PC-9 (cell line): ENCODE measurements around the gene MYH14. TPM values are rescaled to one million over a fixed set of nuclear protein-coding genes. Genes with fewer than 3 reads are reported as not detected.

Experiments
- BruUV-seq: library from RNA; stranded (reverse); fragments of 400-500 nt; replicated peaks from 2 replicates; lab custom pipeline; 2021; lab: Mats Ljungman, UMichigan
- CTCF ChIA-PET: fragments of 300-600 bp; sonication (Branson Sonifier 250); formaldehyde crosslinking; loops from one replicate; lab custom pipeline; 2022; ENCODE audit warnings: antibody characterized with exemption; lab: Charles Lee
- POLR2A ChIA-PET: fragments of 300-600 bp; sonication (Branson Sonifier 250); formaldehyde crosslinking; loops from one replicate; lab custom pipeline; 2022; ENCODE audit warnings: antibody characterized with exemption; ENCODE audit not compliant: unreplicated experiment; lab: Charles Lee
- DNase-seq, 2 experiments: peaks; one replicate each; pipeline versions ENCODE4 v3.0.0 to v3.0.0-alpha.2; 2015 to 2022; ENCODE audit warnings: mixed read lengths in 1 of 2
- H2AFZ ChIP-seq: fragments of 200-600 bp; sonication (generic); 2 replicates; pipeline ENCODE4 v1.8.1; 2017; ENCODE audit warnings: antibody characterized with exemption
- H3F3A ChIP-seq: fragments of 200-600 bp; sonication (generic); 2 replicates; pipeline ENCODE4 v1.8.1; 2017; ENCODE audit warnings: antibody characterized with exemption, mild to moderate bottlenecking, low read depth; ENCODE audit not compliant: insufficient read depth
- H3K27ac ChIP-seq: fragments of 200-600 bp; sonication (generic); 2 replicates; pipeline ENCODE4 v1.6.1; 2016; ENCODE audit warnings: mixed run types
- H3K27me3 ChIP-seq: fragments of 200-600 bp; sonication (generic); 2 replicates; pipeline ENCODE4 v1.6.1; 2016; ENCODE audit warnings: low read depth, mixed run types; ENCODE audit not compliant: insufficient read depth
- H3K36me3 ChIP-seq: fragments of 200-600 bp; sonication (generic); 2 replicates; pipeline ENCODE4 v1.6.1; 2016; ENCODE audit warnings: low read depth, mixed run types
- H3K4me1 ChIP-seq: fragments of 200-600 bp; sonication (generic); replicated peaks from 2 replicates; pipeline ENCODE4 v1.6.1; 2016; ENCODE audit warnings: mixed run types; ENCODE audit not compliant: insufficient read depth
- H3K4me2 ChIP-seq: fragments of 200-600 bp; sonication (generic); 2 replicates; pipeline ENCODE4 v1.6.1; 2017; ENCODE audit warnings: mixed run types
- H3K4me3 ChIP-seq: fragments of 200-600 bp; sonication (generic); 2 replicates; pipeline ENCODE4 v1.6.1; 2016; ENCODE audit warnings: mixed run types
- H3K79me2 ChIP-seq: fragments of 200-600 bp; sonication (generic); 2 replicates; pipeline ENCODE4 v1.6.1; 2017; ENCODE audit warnings: low read depth, mixed run types
- H3K9me2 ChIP-seq: fragments of 200-600 bp; sonication (generic); 2 replicates; pipeline ENCODE4 v1.8.1; 2017; ENCODE audit warnings: mild to moderate bottlenecking; ENCODE audit not compliant: insufficient read depth
- H3K9me3 ChIP-seq: fragments of 200-600 bp; sonication (generic); 2 replicates; pipeline ENCODE4 v1.8.1; 2016; ENCODE audit warnings: low read depth; ENCODE audit not compliant: insufficient read depth
- H4K20me1 ChIP-seq: fragments of 200-600 bp; sonication (generic); 2 replicates; pipeline ENCODE4 v1.8.1; 2017; ENCODE audit not compliant: insufficient read depth
- CTCF ChIP-seq: fragments of 200-600 bp; sonication (generic); conservative IDR thresholded peaks from 2 replicates; pipeline ENCODE4 v1.6.1; 2017; ENCODE audit warnings: mixed run types, antibody characterized with exemption, mild to moderate bottlenecking, moderate library complexity
- EZH2 ChIP-seq: fragments of 200-600 bp; sonication (generic); IDR thresholded peaks from 2 replicates; pipeline ENCODE4 v1.8.0; 2017; ENCODE audit warnings: antibody characterized with exemption, low read depth
- intact Hi-C: fragments of 100-400 bp; cut with micrococcal nuclease; formaldehyde crosslinking; loops from one replicate; pipeline ENCODE4 v1.10.0; 2022; ENCODE audit not compliant: unreplicated experiment
- total RNA-seq: library from RNA; stranded (reverse); gene quantifications from 2 replicates; pipeline ENCODE4 v1.2.3, GENCODE V29; 2021

MYH14 gene
- total RNA-seq, 1 experiment from 2014 or later: 115 TPM

GRCh38 chr19:50249636-50250035 lies 46.2 kb downstream of the MYH14 start:
- Histone ChIP-seq H3K9me2 (no peaks in the 10 kb centered on the region), H3K4me1 (no peaks in the 10 kb centered on the region), H3K27ac (no peak overlapping the region), H3K36me3 (peaks cover 30% of the 10 kb centered on the region), H3K79me2 (no peaks in the 10 kb centered on the region), H3F3A (no peaks in the 10 kb centered on the region), H3K4me2 (no peak overlapping the region), H3K4me3 (no peak overlapping the region), H3K27me3 (no peaks in the 10 kb centered on the region), H4K20me1 (no peaks in the 10 kb centered on the region; the same call in 1 of the 2 replicates), H3K9me3 (peaks cover 7% of the 10 kb centered on the region; the same call in 1 of the 2 replicates), H2AFZ (no peak overlapping the region)
- intact Hi-C loops: no loop called here
- DNase-seq: no peak
- no TSS peak for BruUV-seq
- POLR2A ChIA-PET: no interaction called here
- no peak for TF ChIP-seq EZH2
- TF ChIP-seq CTCF: no peak
- CTCF ChIA-PET: no interaction called here

- ChIA-PET CTCF (no interaction called here), POLR2A (no interaction called here)
- intact Hi-C loops: no loop called here
Observed at GRCh38 chr19:50250450-50251136, 47.2 kb downstream of the MYH14 start.

More at GRCh38 chr19:50250450-50251136, 47.2 kb downstream of the MYH14 start:
- DNase-seq: no peak
- Histone ChIP-seq H2AFZ (no peak overlapping the region), H3K4me1 (no peaks in the 10 kb centered on the region), H3K27ac (no peak overlapping the region), H3K79me2 (no peaks in the 10 kb centered on the region), H4K20me1 (no peaks in the 10 kb centered on the region; the same call in 1 of the 2 replicates), H3K27me3 (no peaks in the 10 kb centered on the region), H3K9me3 (peaks cover 7% of the 10 kb centered on the region; the same call in 1 of the 2 replicates), H3F3A (no peaks in the 10 kb centered on the region), H3K4me3 (no peak overlapping the region), H3K4me2 (no peak overlapping the region), H3K36me3 (peaks cover 34% of the 10 kb centered on the region), H3K9me2 (no peaks in the 10 kb centered on the region)
- BruUV-seq: no TSS peak
- TF ChIP-seq CTCF (no peak), EZH2 (no peak)
